Activated naive CD8-positive, alpha-beta T cell treated with anti-CD3 and anti-CD28 coated beads, Interleukin-2, amount 50 U/mL, for 24 hours (primary cell): ENCODE data around the gene AK6.

Source experiments
- ATAC-seq: fragments of 150-1000 bp; cut with Tn5 transposase; one replicate; pipeline ENCODE4 v1.10.0; 2021
- DNase-seq: peaks from one replicate; pipeline ENCODE4 v3.0.0; 2021
- H3K27ac Mint-ChIP-seq: one replicate; pipeline ENCODE4 v1.8.0; 2021; ENCODE audit warnings: mild to moderate bottlenecking, mixed read lengths
- H3K27me3 Mint-ChIP-seq: one replicate; pipeline ENCODE4 v1.8.0; 2021; ENCODE audit warnings: mixed read lengths
- H3K36me3 Mint-ChIP-seq: one replicate; pipeline ENCODE4 v1.8.0; 2021; ENCODE audit warnings: low read depth, mixed read lengths
- H3K4me1 Mint-ChIP-seq: one replicate; pipeline ENCODE4 v1.8.0; 2021; ENCODE audit warnings: mixed read lengths
- H3K4me3 Mint-ChIP-seq: one replicate; pipeline ENCODE4 v1.8.0; 2021; ENCODE audit warnings: mild to moderate bottlenecking, moderate library complexity, mixed read lengths
- H3K9me3 Mint-ChIP-seq: one replicate; pipeline ENCODE4 v1.8.0; 2021; ENCODE audit warnings: mixed read lengths

AK6 gene

GRCh38 chr5:69315972-69316371 lies 53.3 kb downstream of the AK6 start:
- H3K4me3 Mint-ChIP-seq, result no peak overlapping the region
- ATAC-seq (no peak), DNase-seq (no peak)
- no peaks in the 10 kb centered on the region for H3K27me3 Mint-ChIP-seq
- H3K27ac Mint-ChIP-seq, result no peak overlapping the region
- H3K9me3 Mint-ChIP-seq, result no peaks in the 10 kb centered on the region
- peaks cover 25% of the 10 kb centered on the region for H3K36me3 Mint-ChIP-seq
- H3K4me1 Mint-ChIP-seq, result no peaks in the 10 kb centered on the region

GRCh38 chr5:69313428-69313827 lies 55.9 kb downstream of the AK6 start:
- no peak overlapping the region for H3K4me3 Mint-ChIP-seq
- peaks cover 2% of the 10 kb centered on the region for H3K4me1 Mint-ChIP-seq
- no peak overlapping the region for H3K27ac Mint-ChIP-seq
- no peak for ATAC-seq
- H3K9me3 Mint-ChIP-seq, result no peaks in the 10 kb centered on the region
- peaks cover 45% of the 10 kb centered on the region for H3K36me3 Mint-ChIP-seq
- DNase-seq, result no peak
- H3K27me3 Mint-ChIP-seq, result no peaks in the 10 kb centered on the region

GRCh38 chr5:69312459-69313160 lies 56.7 kb downstream of the AK6 start:
- H3K27me3 Mint-ChIP-seq, result no peaks in the 10 kb centered on the region
- H3K4me3 Mint-ChIP-seq, result no peak overlapping the region
- peaks cover 52% of the 10 kb centered on the region for H3K36me3 Mint-ChIP-seq
- DNase-seq (no peak), ATAC-seq (no peak)
- H3K27ac Mint-ChIP-seq, result no peak overlapping the region
- peaks cover 7% of the 10 kb centered on the region for H3K4me1 Mint-ChIP-seq
- H3K9me3 Mint-ChIP-seq, result no peaks in the 10 kb centered on the region

GRCh38 chr5:69309380-69309779 lies 59.9 kb downstream of the AK6 start:
- Mint-ChIP-seq H3K4me3 (no peak overlapping the region), H3K9me3 (no peaks in the 10 kb centered on the region), H3K4me1 (peaks cover 7% of the 10 kb centered on the region), H3K36me3 (peaks cover 50% of the 10 kb centered on the region), H3K27ac (no peak overlapping the region), H3K27me3 (no peaks in the 10 kb centered on the region)
- DNase-seq, result no peak
- ATAC-seq, result no peak

- no peaks in the 10 kb centered on the region for H3K27me3 Mint-ChIP-seq
- ATAC-seq, result no peak
Measured at GRCh38 chr5:69308046-69308553, 61.2 kb downstream of the AK6 start.

GRCh38 chr5:69305512-69305911 lies 63.8 kb downstream of the AK6 start:
- no peak for DNase-seq
- Mint-ChIP-seq H3K27ac (no peak overlapping the region), H3K27me3 (no peaks in the 10 kb centered on the region), H3K9me3 (no peaks in the 10 kb centered on the region), H3K4me1 (peaks cover 7% of the 10 kb centered on the region), H3K36me3 (peaks cover 37% of the 10 kb centered on the region), H3K4me3 (no peak overlapping the region)
- ATAC-seq, result no peak

More at GRCh38 chr5:69308046-69308553, 61.2 kb downstream of the AK6 start:
- H3K9me3 Mint-ChIP-seq, result no peaks in the 10 kb centered on the region
- peaks cover 50% of the 10 kb centered on the region for H3K36me3 Mint-ChIP-seq
- no peak for DNase-seq
- peaks cover 7% of the 10 kb centered on the region for H3K4me1 Mint-ChIP-seq
- H3K27ac Mint-ChIP-seq, result no peak overlapping the region
- H3K4me3 Mint-ChIP-seq, result no peak overlapping the region
